SK-N-MC (cell line): ENCODE data around the gene DSC1.

Experiments used
- DNase-seq: peaks from one replicate; pipeline ENCODE4 v3.0.0-alpha.2; 2011; ENCODE audit warnings: low read depth, low spot score
- H3K27ac ChIP-seq: fragments of 200-600 bp; sonication (generic); 2 replicates; pipeline ENCODE4 v1.5.1; 2016; ENCODE audit warnings: mixed run types
- H3K36me3 ChIP-seq: fragments of 200-600 bp; sonication (generic); 2 replicates; pipeline ENCODE4 v1.6.1; 2017; ENCODE audit warnings: antibody characterized with exemption, low read length, mixed read lengths; ENCODE audit not compliant: insufficient read depth
- H3K4me3 ChIP-seq: fragments of 200-600 bp; sonication (generic); 2 replicates; pipeline ENCODE4 v1.5.1; 2016
- H3K9ac ChIP-seq: fragments of 200-600 bp; sonication (generic); 2 replicates; pipeline ENCODE4 v1.8.0; 2017; ENCODE audit warnings: mixed run types, mixed read lengths; ENCODE audit not compliant: insufficient read length
- H3K9me3 ChIP-seq: fragments of 200-600 bp; sonication (generic); 2 replicates; pipeline ENCODE4 v1.6.1; 2017; ENCODE audit warnings: low read depth, mild to moderate bottlenecking, antibody characterized with exemption, low read length, moderate library complexity, mixed read lengths
- EZH2 ChIP-seq: fragments of 200-600 bp; sonication (generic); IDR thresholded peaks from one replicate; pipeline ENCODE4 v1.6.1; 2017; ENCODE audit warnings: antibody characterized with exemption
- FOXP2 ChIP-seq: optimal IDR thresholded peaks from 2 replicates; pipeline ENCODE3; 2011; ENCODE audit warnings: mild to moderate bottlenecking, moderate library complexity; ENCODE audit not compliant: insufficient read depth; ENCODE audit errors: extremely low read length, control extremely low read depth
- POLR2AphosphoS5 ChIP-seq: IDR thresholded peaks from 2 replicates; pipeline ENCODE4 v1.6.1; 2012; ENCODE audit warnings: mild to moderate bottlenecking, low read depth, low read length, borderline replicate concordance

The DSC1 gene, protein sequence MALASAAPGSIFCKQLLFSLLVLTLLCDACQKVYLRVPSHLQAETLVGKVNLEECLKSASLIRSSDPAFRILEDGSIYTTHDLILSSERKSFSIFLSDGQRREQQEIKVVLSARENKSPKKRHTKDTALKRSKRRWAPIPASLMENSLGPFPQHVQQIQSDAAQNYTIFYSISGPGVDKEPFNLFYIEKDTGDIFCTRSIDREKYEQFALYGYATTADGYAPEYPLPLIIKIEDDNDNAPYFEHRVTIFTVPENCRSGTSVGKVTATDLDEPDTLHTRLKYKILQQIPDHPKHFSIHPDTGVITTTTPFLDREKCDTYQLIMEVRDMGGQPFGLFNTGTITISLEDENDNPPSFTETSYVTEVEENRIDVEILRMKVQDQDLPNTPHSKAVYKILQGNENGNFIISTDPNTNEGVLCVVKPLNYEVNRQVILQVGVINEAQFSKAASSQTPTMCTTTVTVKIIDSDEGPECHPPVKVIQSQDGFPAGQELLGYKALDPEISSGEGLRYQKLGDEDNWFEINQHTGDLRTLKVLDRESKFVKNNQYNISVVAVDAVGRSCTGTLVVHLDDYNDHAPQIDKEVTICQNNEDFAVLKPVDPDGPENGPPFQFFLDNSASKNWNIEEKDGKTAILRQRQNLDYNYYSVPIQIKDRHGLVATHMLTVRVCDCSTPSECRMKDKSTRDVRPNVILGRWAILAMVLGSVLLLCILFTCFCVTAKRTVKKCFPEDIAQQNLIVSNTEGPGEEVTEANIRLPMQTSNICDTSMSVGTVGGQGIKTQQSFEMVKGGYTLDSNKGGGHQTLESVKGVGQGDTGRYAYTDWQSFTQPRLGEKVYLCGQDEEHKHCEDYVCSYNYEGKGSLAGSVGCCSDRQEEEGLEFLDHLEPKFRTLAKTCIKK

GRCh38 chr18:31162825-31163435 is at the start of gene DSC1:
TSS of gene DSC1 (minus strand) at chr18:31162856. CDS start at chr18:31162594, 262 bp downstream.
- no peaks in the 10 kb centered on the region for H3K9me3 ChIP-seq
- no peak within 1 kb of the TSS for H3K9ac ChIP-seq
- H3K27ac ChIP-seq, result no peak within 1 kb of the TSS
- TF ChIP-seq POLR2AphosphoS5 (no peak), EZH2 (no peak), FOXP2 (no peak)
- no peak for DNase-seq
- H3K36me3 ChIP-seq, result no peaks in the 10 kb centered on the region
- H3K4me3 ChIP-seq, result no peak within 1 kb of the TSS

DNA sequence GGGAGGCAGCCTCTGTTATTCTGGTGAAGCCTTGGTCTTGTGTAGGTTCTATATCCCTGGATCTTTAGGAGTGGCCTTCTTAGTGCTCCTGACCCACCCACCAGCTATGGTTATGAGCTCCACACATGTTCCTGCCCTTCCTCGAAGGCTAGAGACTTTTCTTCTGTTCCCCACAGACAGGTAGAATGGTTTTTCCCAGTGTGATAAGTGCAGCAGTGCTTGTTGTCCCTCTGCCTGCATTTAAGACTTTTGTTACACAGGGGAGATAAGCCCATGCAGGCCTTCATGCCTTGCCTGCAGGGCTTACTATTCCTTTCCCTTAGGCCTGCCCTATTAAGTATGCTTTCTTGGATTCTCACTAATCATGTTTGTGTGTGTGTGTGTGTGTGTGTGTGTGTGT is 48.4 kb upstream of the DSC1 start:
- H3K9me3 ChIP-seq, result no peaks in the 10 kb centered on the region; the same call in 1 of the 2 replicates
- no peak overlapping the region for H3K4me3 ChIP-seq
- no peak overlapping the region for H3K27ac ChIP-seq
- no peak for TF ChIP-seq FOXP2
- no peak for TF ChIP-seq EZH2
- TF ChIP-seq POLR2AphosphoS5, result no peak
- H3K36me3 ChIP-seq, result no peaks in the 10 kb centered on the region
- DNase-seq, result no peak
- H3K9ac ChIP-seq, result no peak overlapping the region

GRCh38 chr18:31209041-31209440 is 46.4 kb upstream of the DSC1 start:
- no peaks in the 10 kb centered on the region; the same call in 1 of the 2 replicates for H3K9me3 ChIP-seq
- H3K4me3 ChIP-seq, result no peak overlapping the region
- H3K9ac ChIP-seq, result no peak overlapping the region
- no peaks in the 10 kb centered on the region for H3K36me3 ChIP-seq
- TF ChIP-seq FOXP2 (no peak), EZH2 (no peak), POLR2AphosphoS5 (no peak)
- H3K27ac ChIP-seq, result no peak overlapping the region
- DNase-seq, result no peak

DNA sequence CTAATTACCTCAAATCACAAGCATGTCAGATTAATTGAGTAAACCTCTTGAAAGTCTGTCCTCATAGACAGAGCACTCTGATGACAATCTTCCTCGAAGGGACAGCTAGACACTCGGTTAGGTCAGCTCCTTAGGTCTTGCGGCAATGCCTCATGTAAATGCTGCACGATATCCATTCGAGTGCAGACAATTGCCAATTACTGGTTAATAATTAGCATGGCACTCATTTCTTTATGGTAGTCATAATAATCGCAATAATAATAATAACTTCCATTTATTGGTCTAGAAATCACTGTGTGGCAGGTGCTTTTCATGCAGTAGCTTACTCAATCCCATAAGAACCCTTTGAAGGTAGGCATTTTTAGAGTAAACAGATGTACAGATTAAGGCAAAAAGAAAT is 44.7 kb upstream of the DSC1 start:
- no peak overlapping the region for H3K4me3 ChIP-seq
- H3K27ac ChIP-seq, result no peak overlapping the region
- no peak overlapping the region for H3K9ac ChIP-seq
- DNase-seq, result no peak
- TF ChIP-seq EZH2 (no peak), FOXP2 (no peak), POLR2AphosphoS5 (no peak)
- H3K9me3 ChIP-seq, result no peaks in the 10 kb centered on the region; the same call in 1 of the 2 replicates
- no peaks in the 10 kb centered on the region for H3K36me3 ChIP-seq

GRCh38 chr18:31206787-31207381 is 44.2 kb upstream of the DSC1 start:
- TF ChIP-seq FOXP2, result no peak
- TF ChIP-seq POLR2AphosphoS5, result no peak
- no peak for TF ChIP-seq EZH2
- H3K9ac ChIP-seq, result no peak overlapping the region
- H3K4me3 ChIP-seq, result no peak overlapping the region
- H3K27ac ChIP-seq, result no peak overlapping the region
- H3K36me3 ChIP-seq, result no peaks in the 10 kb centered on the region
- no peak for DNase-seq
- no peaks in the 10 kb centered on the region; the same call in 1 of the 2 replicates for H3K9me3 ChIP-seq

DNA sequence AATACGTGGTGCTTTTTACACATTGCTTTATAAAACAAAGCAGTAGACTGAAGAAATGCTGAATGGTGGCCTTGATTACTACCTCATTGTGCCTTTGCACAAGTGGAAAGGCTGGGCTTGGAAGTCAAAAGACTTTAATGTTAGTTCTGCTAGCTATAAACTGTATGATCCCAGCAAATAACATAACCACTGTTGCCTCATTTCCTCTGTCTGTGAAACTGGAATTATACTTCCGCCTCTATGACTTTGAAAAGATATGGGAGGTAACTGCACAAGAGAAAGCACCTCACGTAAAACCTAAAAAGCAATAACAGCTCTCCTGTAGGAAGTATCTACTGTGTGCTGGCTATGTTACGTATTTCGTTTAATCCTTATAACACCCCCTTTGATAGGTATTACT is 43.4 kb upstream of the DSC1 start:
- Histone ChIP-seq H3K4me3 (no peak overlapping the region), H3K9me3 (no peaks in the 10 kb centered on the region), H3K9ac (no peak overlapping the region), H3K36me3 (no peaks in the 10 kb centered on the region), H3K27ac (no peak overlapping the region)
- no peak for DNase-seq
- TF ChIP-seq FOXP2, result no peak
- no peak for TF ChIP-seq POLR2AphosphoS5
- TF ChIP-seq EZH2, result no peak

DNA sequence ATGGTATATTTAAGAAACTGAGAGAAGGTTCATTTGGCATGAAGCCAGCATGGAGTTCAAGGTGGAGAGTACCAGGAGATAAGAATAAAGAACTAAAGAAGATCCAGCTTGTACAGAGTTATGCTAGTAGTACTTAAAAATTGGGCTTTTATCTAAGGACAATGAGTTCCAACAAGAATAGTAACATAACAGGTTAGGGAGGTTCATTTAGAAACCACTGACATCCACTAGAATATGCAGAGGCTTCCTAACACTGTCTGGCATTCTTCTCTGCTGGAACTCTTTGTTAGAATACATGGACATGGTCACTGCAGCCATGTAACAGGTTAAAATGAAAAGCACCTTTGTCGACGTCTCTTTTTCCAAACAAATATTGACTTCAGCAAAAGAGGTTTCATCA is 42.6 kb upstream of the DSC1 start:
- no peak for TF ChIP-seq POLR2AphosphoS5
- no peak for TF ChIP-seq FOXP2
- TF ChIP-seq EZH2, result no peak
- Histone ChIP-seq H3K4me3 (no peak overlapping the region), H3K9ac (no peak overlapping the region), H3K27ac (no peak overlapping the region), H3K36me3 (no peaks in the 10 kb centered on the region), H3K9me3 (no peaks in the 10 kb centered on the region)
- DNase-seq, result no peak

- no peak overlapping the region for H3K4me3 ChIP-seq
- no peak overlapping the region for H3K27ac ChIP-seq
- TF ChIP-seq POLR2AphosphoS5 (no peak), EZH2 (no peak), FOXP2 (no peak)
- DNase-seq, result no peak
- no peak overlapping the region for H3K9ac ChIP-seq
- H3K9me3 ChIP-seq, result no peaks in the 10 kb centered on the region
- no peaks in the 10 kb centered on the region for H3K36me3 ChIP-seq
Observed at GRCh38 chr18:31204833-31205232, 42.2 kb upstream of the DSC1 start.
